Caco-2 (cell line): ENCODE measurements around the gene MTREX. TPM values are rescaled to one million over a fixed set of nuclear protein-coding genes. Genes with fewer than 3 reads are reported as not detected.

Experiments
- BruUV-seq: library from RNA; stranded (reverse); fragments of 400-500 nt; replicated peaks from 2 replicates; lab custom pipeline; 2021; lab: Mats Ljungman, UMichigan
- CTCF ChIA-PET: fragments of 300-600 bp; sonication (Branson Sonifier 250); formaldehyde crosslinking; loops from one replicate; lab custom pipeline; 2022; ENCODE audit warnings: antibody characterized with exemption; lab: Charles Lee
- POLR2A ChIA-PET: fragments of 300-600 bp; sonication (Branson Sonifier 250); formaldehyde crosslinking; loops from one replicate; lab custom pipeline; 2022; ENCODE audit warnings: antibody characterized with exemption; lab: Charles Lee
- DNase-seq, 2 experiments: peaks; one replicate each; pipeline versions ENCODE4 v3.0.0 to v3.0.0-alpha.2; 2020 to 2022
- H3K27me3 ChIP-seq: replicated peaks from 2 replicates; pipeline ENCODE4 v1.6.0; 2011; ENCODE audit warnings: low read length; ENCODE audit not compliant: control insufficient read depth, insufficient read depth
- H3K36me3 ChIP-seq: 2 replicates; pipeline ENCODE4 v1.5.1; 2011; ENCODE audit warnings: low read length; ENCODE audit not compliant: control insufficient read depth, insufficient read depth
- H3K4me1 ChIP-seq: fragments of 250-450 bp; sonication (Bioruptor Pico); 2 replicates; pipeline ENCODE4 v1.5.1; 2020; ENCODE audit warnings: mild to moderate bottlenecking
- H3K4me3 ChIP-seq: 2 replicates; pipeline ENCODE4 v1.5.1; 2011; ENCODE audit warnings: low read depth, mild to moderate bottlenecking, control low read depth, low read length
- H3K9me3 ChIP-seq: fragments of 250-450 bp; sonication (Bioruptor Pico); 2 replicates; pipeline ENCODE4 v1.5.1; 2020; ENCODE audit warnings: mild to moderate bottlenecking, moderate library complexity
- H3K27ac Mint-ChIP-seq: one replicate; pipeline ENCODE4 v1.8.0; 2022; ENCODE audit warnings: mixed read lengths; ENCODE audit not compliant: unreplicated experiment
- H3K27me3 Mint-ChIP-seq: one replicate; pipeline ENCODE4 v1.8.0; 2022; ENCODE audit warnings: mixed read lengths; ENCODE audit not compliant: insufficient read depth, unreplicated experiment
- H3K36me3 Mint-ChIP-seq: one replicate; pipeline ENCODE4 v1.8.0; 2022; ENCODE audit warnings: mild to moderate bottlenecking, mixed read lengths; ENCODE audit not compliant: insufficient read depth, unreplicated experiment
- H3K4me1 Mint-ChIP-seq: one replicate; pipeline ENCODE4 v1.8.0; 2022; ENCODE audit warnings: low read depth, mixed read lengths; ENCODE audit not compliant: unreplicated experiment
- H3K4me3 Mint-ChIP-seq: one replicate; pipeline ENCODE4 v1.8.0; 2022; ENCODE audit warnings: mild to moderate bottlenecking, moderate library complexity, mixed read lengths; ENCODE audit not compliant: unreplicated experiment
- H3K9me3 Mint-ChIP-seq: one replicate; pipeline ENCODE4 v1.8.0; 2022; ENCODE audit warnings: mixed read lengths; ENCODE audit not compliant: unreplicated experiment
- intact Hi-C: fragments of 100-400 bp; cut with micrococcal nuclease; formaldehyde crosslinking; loops from one replicate; pipeline ENCODE4 v1.10.0; 2022; ENCODE audit not compliant: unreplicated experiment
- total RNA-seq: library from RNA; stranded (reverse); gene quantifications from 2 replicates; pipeline ENCODE4 v1.2.3, GENCODE V29; 2022
- TF ChIP-seq, protein P1 (sequence below), 2 experiments: fragments of 200-600 bp in 1 of 2; IDR thresholded peaks; 1 replicate in 1 of 2; 2 replicates in 1 of 2; pipeline versions ENCODE4 v1.5.1 to v1.8.0; 2011 to 2022; ENCODE audit warnings: antibody characterized with exemption in 1 of 2, control low read depth in 1 of 2, inconsistent platforms in 1 of 2, low read depth in 1 of 2, low read length in 1 of 2, mild to moderate bottlenecking in 1 of 2, moderate library complexity in 1 of 2; ENCODE audit not compliant: insufficient read depth in 1 of 2, severe bottlenecking in 1 of 2, unreplicated experiment in 1 of 2

Gene MTREX
- total RNA-seq, 1 experiment from 2014 or later = 83.7 TPM

DNA sequence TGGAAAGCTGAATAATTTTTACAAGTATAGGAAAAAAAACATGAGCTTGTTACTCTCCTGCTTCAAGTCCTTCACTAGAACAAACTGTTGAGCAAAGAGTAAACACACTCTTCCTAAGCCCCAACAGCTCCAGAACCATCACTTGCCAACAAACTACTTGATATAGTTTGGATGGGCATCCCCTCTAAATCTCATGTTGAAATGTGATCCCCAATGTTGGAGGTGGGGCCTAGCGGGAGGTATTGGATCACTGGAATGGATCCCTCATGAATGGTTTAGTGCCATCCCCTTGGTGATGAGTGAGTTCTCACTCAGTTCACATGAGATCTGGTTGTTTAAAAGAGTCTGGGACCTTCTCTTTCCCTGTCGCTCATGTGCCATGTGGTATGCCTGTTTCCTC, 144.2 kb downstream of the MTREX start:
- TF ChIP-seq, protein P1, sequence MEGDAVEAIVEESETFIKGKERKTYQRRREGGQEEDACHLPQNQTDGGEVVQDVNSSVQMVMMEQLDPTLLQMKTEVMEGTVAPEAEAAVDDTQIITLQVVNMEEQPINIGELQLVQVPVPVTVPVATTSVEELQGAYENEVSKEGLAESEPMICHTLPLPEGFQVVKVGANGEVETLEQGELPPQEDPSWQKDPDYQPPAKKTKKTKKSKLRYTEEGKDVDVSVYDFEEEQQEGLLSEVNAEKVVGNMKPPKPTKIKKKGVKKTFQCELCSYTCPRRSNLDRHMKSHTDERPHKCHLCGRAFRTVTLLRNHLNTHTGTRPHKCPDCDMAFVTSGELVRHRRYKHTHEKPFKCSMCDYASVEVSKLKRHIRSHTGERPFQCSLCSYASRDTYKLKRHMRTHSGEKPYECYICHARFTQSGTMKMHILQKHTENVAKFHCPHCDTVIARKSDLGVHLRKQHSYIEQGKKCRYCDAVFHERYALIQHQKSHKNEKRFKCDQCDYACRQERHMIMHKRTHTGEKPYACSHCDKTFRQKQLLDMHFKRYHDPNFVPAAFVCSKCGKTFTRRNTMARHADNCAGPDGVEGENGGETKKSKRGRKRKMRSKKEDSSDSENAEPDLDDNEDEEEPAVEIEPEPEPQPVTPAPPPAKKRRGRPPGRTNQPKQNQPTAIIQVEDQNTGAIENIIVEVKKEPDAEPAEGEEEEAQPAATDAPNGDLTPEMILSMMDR (IDR thresholded peaks at IDR 0.05; ENCODE audit: insufficient read depth in 1 of 2, low read depth in 1 of 2, low read length in 1 of 2, severe bottlenecking in 1 of 2, unreplicated experiment in 1 of 2) = no peak
- Mint-ChIP-seq H3K9me3 (no peaks in the 10 kb centered on the region), H3K27me3 (no peaks in the 10 kb centered on the region), H3K36me3 (peaks cover 17% of the 10 kb centered on the region), H3K27ac (no peak overlapping the region), H3K4me3 (no peak overlapping the region), H3K4me1 (no peaks in the 10 kb centered on the region)
- no TSS peak for BruUV-seq
- POLR2A ChIA-PET = no interaction called here
- intact Hi-C loops = no loop called here
- CTCF ChIA-PET = interaction anchor here (0.7 to 0.8 kb wide), 2 partner anchors 145 to 240 kb away, joined by 3 read pairs; partner anchors contain the start of gene DHX29
- Histone ChIP-seq H3K4me3 (no peak overlapping the region), H3K36me3 (no peaks in the 10 kb centered on the region), H3K4me1 (no peaks in the 10 kb centered on the region), H3K9me3 (no peaks in the 10 kb centered on the region), H3K27me3 (no peaks in the 10 kb centered on the region)
- no peak for DNase-seq

DNA sequence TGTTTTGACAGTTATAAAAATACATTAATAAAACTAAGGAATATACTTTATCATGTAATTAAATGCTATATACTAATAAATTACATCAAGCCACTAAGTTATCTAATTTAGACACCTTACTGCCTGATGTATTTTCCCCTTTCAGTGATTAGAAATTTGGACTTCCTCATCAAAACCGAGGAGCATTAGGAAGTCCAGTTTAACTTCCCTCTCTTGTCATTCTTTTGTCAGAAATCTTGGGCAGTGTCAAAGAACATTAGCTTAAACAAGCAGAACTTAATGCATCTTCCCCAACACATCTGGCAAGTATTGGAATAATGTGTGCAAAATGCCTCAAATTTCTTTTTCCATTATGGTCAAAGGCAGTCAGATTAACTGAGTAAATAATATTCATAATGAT, 145.4 kb downstream of the MTREX start:
- no TSS peak for BruUV-seq
- TF ChIP-seq, protein P1 (IDR thresholded peaks at IDR 0.05; ENCODE audit: insufficient read depth in 1 of 2, low read depth in 1 of 2, low read length in 1 of 2, severe bottlenecking in 1 of 2, unreplicated experiment in 1 of 2) = no peak
- H3K27ac Mint-ChIP-seq = no peak overlapping the region
- no peaks in the 10 kb centered on the region for H3K9me3 ChIP-seq
- H3K27me3 ChIP-seq = no peaks in the 10 kb centered on the region
- peaks cover 17% of the 10 kb centered on the region for H3K36me3 Mint-ChIP-seq
- POLR2A ChIA-PET = no interaction called here
- CTCF ChIA-PET = no interaction called here
- no peaks in the 10 kb centered on the region for H3K4me1 ChIP-seq
- H3K27me3 Mint-ChIP-seq = no peaks in the 10 kb centered on the region
- no peaks in the 10 kb centered on the region for H3K9me3 Mint-ChIP-seq
- no peak overlapping the region for H3K4me3 ChIP-seq
- no peaks in the 10 kb centered on the region for H3K36me3 ChIP-seq
- no peaks in the 10 kb centered on the region for H3K4me1 Mint-ChIP-seq
- no peak overlapping the region for H3K4me3 Mint-ChIP-seq
- no peak for DNase-seq
- intact Hi-C loops = no loop called here

DNA sequence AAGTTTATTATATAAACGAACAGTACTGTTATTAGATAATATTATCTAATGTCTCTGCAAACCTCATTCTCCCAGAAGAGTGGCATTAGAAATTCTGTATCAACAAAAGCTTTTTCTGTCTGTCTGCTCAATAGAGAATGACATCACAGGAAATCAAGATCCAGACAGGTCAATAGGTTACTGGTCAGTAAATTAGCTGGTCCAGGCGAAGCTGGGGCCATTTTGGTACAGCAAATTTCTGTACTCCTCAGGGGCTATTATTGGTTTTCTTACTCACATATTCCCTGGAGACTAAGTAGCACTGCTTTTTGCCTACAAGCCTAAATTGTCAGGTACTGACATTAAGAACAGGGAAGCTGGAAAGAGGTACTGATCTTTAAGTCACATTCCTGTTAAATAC, 146.5 kb downstream of the MTREX start:
- no peaks in the 10 kb centered on the region; the same call in 1 of the 2 replicates for H3K36me3 ChIP-seq
- DNase-seq = no peak
- no peaks in the 10 kb centered on the region for H3K9me3 ChIP-seq
- H3K9me3 Mint-ChIP-seq = no peaks in the 10 kb centered on the region
- intact Hi-C loops = no loop called here
- H3K27me3 ChIP-seq = no peaks in the 10 kb centered on the region
- CTCF ChIA-PET = no interaction called here
- no peaks in the 10 kb centered on the region for H3K4me1 ChIP-seq
- H3K4me3 Mint-ChIP-seq = no peak overlapping the region
- POLR2A ChIA-PET = no interaction called here
- H3K4me3 ChIP-seq = no peak overlapping the region
- H3K27me3 Mint-ChIP-seq = no peaks in the 10 kb centered on the region
- H3K27ac Mint-ChIP-seq = no peak overlapping the region
- TF ChIP-seq, protein P1 (IDR thresholded peaks at IDR 0.05; ENCODE audit: insufficient read depth in 1 of 2, low read depth in 1 of 2, low read length in 1 of 2, severe bottlenecking in 1 of 2, unreplicated experiment in 1 of 2) = no peak
- no peaks in the 10 kb centered on the region for H3K4me1 Mint-ChIP-seq
- no TSS peak for BruUV-seq
- H3K36me3 Mint-ChIP-seq = peaks cover 17% of the 10 kb centered on the region
